Measurements from ENCODE around the gene CACNB1.
"Not testable (repeated sequence)": the region's sequence is repeated elsewhere in the genome, so short reads cannot be mapped to it uniquely, and the experiment has no call there.

Gene CACNB1

DNA sequence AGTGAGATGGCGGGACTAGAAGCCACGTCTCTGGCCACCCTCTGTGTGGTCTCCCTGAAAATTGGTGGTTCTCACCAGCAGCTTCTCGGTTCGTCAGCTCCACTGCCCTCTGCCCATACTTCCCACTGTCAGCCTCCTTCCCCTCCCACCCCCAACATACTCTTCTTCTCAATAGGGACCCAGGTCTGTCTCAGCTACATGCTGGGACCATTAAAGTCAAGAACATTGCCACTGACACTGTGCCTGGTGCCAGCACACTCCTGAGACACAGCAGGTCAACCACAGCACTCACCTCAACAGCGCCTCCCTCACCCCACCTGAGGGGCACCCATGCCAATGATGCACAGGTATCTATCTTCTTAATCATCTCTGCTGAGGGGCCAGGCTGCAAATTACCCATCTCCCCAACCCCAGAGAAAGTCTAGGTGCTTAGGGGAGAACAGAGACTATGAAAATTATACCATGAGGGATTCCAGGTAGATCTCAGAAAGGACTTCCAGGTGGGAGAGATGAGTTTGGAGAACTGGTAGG is 47.3 kb downstream of the CACNB1 start:
- DNase-seq, result no peak

DNA sequence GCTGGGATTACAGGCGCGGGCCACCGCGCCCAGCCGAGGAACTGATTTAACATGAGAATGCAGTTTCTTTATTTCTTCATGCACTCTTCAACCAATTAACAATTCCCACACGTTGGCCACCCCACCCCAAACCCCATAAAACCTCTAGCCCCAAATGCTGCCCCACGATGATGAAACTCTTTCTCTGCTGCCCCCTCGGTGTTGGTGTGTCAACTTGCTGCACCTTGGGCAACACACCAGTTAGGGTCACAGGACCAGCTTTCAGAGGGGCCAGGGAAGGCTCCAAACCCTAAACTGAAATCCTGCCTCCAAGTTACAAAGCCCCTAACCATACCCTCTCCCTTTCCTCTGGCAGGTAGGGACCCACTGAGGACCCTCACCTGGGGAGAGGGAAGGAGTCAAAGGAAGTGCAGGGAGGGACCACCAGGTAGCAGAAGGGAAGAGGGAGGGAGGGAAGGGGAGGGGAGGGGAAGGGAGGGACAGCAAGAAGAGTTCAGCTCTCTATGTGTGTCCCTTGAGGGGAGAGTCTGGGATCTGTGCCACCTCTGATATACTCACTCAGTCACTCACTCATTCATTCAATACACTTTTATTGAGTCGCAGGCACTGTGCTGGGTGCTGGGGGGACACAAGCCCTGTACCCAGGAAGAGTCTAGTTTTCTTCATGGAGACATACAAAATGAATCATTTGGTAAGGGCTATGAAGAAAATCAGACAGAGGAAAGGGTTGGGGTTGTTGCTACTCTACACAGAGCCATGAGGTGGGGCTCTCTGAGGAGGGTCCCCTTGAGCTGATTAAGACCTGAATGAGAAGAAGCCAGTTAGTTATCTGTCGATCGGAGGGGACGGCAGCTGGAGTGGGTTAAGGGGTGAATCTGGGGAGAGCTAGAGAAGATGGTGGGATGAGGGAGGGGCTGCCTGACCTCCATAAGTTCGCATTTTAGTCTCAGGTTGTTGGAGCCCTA is 50.0 kb downstream of the CACNB1 start:
- DNase-seq, result no peak

DNA sequence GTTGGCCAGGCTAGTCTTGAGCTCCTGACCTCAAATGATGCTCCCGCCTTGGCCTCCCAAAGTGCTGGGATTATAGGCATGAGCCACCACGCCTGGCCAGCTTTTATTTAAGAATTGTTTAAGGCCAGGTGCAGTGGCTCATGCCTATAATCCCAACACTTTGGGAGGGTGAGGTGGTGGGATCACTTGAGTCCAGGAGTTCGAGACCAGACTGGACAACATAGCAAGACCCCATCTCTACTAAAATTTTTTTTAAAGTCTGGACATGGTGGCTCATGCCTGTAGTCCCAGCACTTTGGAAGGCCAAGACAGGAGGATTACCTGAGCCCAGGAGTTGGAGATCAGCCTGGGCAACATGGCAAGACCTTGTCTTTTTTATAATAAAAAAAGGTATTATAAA is 51.2 kb downstream of the CACNB1 start:
- no peak for DNase-seq

DNA sequence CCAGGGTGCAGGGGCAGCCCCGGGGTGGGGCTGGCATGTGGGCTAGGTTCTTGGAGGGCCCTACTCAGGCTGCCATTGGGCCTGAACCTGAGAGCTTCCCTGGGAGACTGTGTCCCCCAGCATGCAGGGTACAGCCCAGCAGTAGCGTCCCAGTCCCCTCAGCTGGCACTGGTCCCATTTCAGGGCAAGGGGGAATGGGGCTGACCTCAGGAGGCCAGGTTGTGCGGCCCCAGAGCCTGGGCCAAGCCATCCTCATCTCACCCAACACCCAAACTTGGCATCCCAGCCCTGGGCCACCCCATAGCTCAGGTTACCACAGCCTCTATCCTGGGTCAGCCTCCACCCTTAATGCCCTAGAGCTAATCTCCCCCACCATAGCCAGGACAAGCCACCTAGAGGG is 52.3 kb downstream of the CACNB1 start:
- no peak for DNase-seq

DNA sequence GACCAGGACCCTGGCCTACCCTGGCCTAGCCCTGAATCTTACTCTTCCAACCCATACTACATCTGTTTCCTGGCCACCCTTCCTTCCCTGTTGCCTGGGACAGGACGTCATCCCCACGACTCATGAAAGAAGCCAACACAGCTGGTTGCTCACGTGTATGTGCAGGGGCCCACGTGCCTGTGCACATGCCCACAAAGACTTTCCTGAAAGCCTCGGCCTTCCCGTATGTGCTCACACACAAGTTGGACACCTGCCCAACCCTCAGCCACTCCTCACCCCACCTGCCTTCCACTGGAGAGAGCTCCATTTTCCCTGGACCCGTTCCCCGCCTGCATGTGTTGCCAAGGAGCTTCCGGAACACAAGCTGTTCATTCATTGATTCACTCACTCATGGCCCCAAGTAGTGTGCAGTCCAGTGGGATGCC is 53.0 kb downstream of the CACNB1 start:
- no peak for DNase-seq

DNA sequence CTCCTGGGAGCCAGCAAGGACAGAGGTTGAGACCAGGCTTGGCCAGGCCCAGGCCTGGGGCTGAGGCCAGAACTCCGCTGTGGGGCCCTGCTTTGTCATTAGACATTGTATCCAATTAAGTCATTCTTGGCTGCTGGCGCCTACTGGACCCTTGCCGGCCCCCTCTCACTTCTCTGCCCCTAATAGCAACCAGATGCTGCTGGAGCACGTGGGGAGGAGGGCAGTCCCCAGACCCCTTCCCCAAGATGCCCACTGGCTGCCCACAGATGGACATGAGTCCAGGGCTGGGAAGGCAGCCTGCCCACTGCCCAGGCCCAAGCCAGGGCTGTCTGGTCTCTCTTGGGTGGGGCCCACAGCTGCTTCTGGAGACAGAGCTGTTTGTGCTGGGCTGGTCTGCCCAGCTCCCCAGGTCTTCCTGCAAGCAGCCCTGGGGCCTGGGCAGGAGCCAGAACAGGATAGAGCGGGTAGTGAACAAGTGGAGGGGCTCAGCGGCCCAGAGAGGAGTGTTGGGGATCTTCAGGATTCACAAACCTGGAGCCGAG is 53.8 kb downstream of the CACNB1 start:
- no peak for DNase-seq

- DNase-seq, result no peak
Observed at GRCh38 chr17:39141915-39142664, 55.4 kb downstream of the CACNB1 start.

- DNase-seq, result no peak
Observed at GRCh38 chr17:39141294-39141693, 56.2 kb downstream of the CACNB1 start.

DNA sequence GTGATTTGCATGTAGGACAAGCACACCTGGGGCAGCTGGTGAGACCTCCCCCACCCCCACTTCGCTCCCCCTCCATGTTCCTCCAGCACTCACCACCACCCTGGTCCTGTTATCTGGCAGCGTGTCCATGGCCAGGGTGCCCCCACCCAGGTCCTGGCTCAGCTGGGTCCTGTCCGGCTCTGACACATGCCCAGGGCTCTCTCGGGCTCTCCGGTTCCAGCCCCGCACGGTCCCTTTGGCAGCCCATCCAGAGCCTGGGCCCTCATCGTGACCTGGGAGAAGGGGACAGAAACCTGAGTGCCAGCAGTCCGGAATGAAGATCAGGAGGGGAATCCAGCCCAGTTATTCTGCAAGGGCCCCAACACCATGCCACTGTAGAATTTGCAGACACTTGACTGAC is 57.9 kb downstream of the CACNB1 start:
- no peak for DNase-seq

DNA sequence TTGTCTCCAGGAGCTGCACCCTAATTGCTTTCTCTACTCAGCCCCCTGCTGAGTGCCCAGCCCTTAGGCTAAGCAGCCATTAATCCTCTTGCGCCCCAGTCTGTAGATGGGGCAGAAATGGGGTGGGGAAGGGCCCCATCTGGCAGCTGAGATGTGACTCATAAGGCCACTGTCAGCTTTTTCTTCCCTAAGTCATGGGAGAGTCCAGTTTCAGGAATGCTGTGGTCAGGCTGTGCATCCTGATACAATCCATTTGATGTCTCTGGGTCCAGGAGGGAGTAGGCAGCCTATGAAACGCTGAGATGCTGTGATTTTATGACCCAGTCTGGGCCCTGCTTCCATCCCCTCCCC is 58.3 kb downstream of the CACNB1 start:
- peak; percentile 15 for DNase-seq

GRCh38 chr17:39138431-39139160 is 58.9 kb downstream of the CACNB1 start:
- no peak for DNase-seq

- DNase-seq, result no peak
Observed at GRCh38 chr17:39134878-39135277, 62.6 kb downstream of the CACNB1 start.

GRCh38 chr17:39132192-39132610 is 65.3 kb downstream of the CACNB1 start:
- no peak for DNase-seq

DNA sequence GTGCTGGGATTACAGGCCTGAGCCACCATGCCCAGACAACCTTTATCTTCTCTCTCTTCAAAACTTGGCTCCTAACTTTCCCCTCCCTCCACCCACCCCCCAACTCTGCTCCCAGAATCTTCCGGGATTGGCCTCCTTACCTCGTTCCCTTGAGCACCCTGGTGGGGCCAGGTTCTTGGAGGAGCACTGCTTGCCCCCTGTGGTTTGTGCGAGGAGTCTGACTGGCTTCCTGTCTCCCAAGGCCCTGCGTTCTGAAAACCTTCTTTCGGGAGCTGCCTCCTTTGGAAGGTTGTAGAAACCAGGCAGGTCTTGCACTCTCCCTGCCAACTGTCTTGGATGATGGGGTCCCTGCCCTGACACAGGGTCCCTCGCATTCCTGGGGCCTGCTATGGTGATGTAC is 65.9 kb downstream of the CACNB1 start:
- no peak for DNase-seq

GRCh38 chr17:39130205-39130604 is 67.3 kb downstream of the CACNB1 start:
- no peak for DNase-seq

DNA sequence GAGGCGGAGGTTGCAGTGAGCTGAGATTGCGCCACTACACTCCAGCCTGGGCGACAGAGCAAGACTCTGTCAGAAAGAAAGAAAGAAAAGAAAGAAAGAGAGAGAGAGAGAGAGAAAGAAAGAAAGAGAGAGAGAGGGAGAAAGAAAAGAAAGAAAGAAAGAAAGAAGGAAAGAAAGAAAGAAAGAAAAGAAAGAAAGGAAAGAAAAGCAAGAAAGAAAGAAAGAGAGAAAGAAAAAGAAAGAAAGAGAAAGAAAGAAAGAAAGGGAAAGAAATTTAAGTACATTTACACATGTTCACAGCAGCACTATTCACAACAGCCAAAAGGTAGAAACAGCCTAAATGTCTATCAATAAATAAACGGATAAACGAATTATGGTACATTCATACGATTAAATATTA is 67.9 kb downstream of the CACNB1 start:
- DNase-seq, result not testable (repeated sequence)

DNA sequence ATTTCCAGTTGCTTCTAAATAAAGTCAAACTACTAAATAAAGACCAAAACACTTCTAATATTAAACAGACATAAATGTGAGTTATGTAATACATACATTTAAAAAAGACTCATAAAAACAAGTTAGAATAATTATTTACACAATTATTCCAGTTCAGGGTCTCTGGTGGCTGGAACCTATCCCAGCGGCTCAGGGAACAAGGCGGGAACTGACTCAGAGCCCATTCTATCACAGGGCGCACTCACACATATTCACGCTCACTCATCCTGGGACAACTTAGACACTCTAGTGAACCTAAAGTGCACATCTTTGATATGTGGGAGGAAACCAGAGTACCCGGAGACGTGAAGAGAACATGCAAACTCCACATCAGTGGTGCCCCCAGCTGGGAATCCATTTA is 71.0 kb downstream of the CACNB1 start:
- no peak for DNase-seq

GRCh38 chr17:39125143-39125875 is 72.2 kb downstream of the CACNB1 start:
- DNase-seq, result no peak

GRCh38 chr17:39123627-39124026 is 73.8 kb downstream of the CACNB1 start:
- no peak for DNase-seq
